Measurements from ENCODE around the gene LTBP1.

- TF ChIP-seq CTCF (IDR thresholded peaks at IDR 0.05), result no peak
- no peak for TF ChIP-seq EZH2 (IDR thresholded peaks at IDR 0.05; ENCODE audit: borderline replicate concordance, insufficient read depth, low read depth, low read length, poor library complexity, severe bottlenecking)
These were observed 31.1 kb upstream of the LTBP1 start for GRCh38 chr2:32915694-32916093.
